ENCODE data around the gene RHOBTB1.
"Not testable (repeated sequence)": the region's sequence is repeated elsewhere in the genome, so short reads cannot be mapped to it uniquely, and the experiment has no call there.

The RHOBTB1 gene

GRCh38 chr10:60906825-60907224 lies 37.2 kb downstream of the RHOBTB1 start:
- not testable (repeated sequence) for H4K91ac ChIP-seq (ENCODE audit: low read depth, low read length); H2BK120ac ChIP-seq (ENCODE audit: insufficient read depth, low read length, poor library complexity); H3K79me2 ChIP-seq (ENCODE audit: control insufficient read depth, insufficient read depth, low read length, poor library complexity); H3K4me1 ChIP-seq (ENCODE audit: control insufficient read depth in 1 of 2, insufficient read depth in 2 of 2, low read length in 2 of 2); H3K9ac ChIP-seq (ENCODE audit: low read length); H3K9me3 ChIP-seq (ENCODE audit: insufficient read depth, low read depth, low read length); H3K23ac ChIP-seq (ENCODE audit: low read length); H4K8ac ChIP-seq (ENCODE audit: low read depth, low read length); H3K4me3 ChIP-seq (ENCODE audit: low read depth, low read length); H3K14ac ChIP-seq (ENCODE audit: low read length); H2AFZ ChIP-seq (ENCODE audit: insufficient read depth, low read length, poor library complexity); H3K4ac ChIP-seq (ENCODE audit: low read depth, low read length); H3K27ac ChIP-seq (ENCODE audit: low read depth, low read length); H2AK5ac ChIP-seq (ENCODE audit: low read length); H3K18ac ChIP-seq (ENCODE audit: low read length); H3K27me3 ChIP-seq (ENCODE audit: insufficient read depth, low read length); H3K4me2 ChIP-seq (ENCODE audit: low read length); H2BK5ac ChIP-seq (ENCODE audit: low read depth, low read length, poor library complexity); H2BK12ac ChIP-seq (ENCODE audit: low read length); DNase-seq; H3K79me1 ChIP-seq (ENCODE audit: low read length); H4K12ac ChIP-seq (ENCODE audit: low read depth, low read length)
- peaks cover 5 to 15% of the 10 kb centered on the region in 2 experiments for H3K36me3 ChIP-seq (ENCODE audit: control insufficient read depth in 1 of 2, insufficient read depth in 2 of 2, low read length in 2 of 2)
- no CpG with 5 or more reads among the region's 6 CpGs for WGBS (ENCODE audit: extremely low coverage, insufficient coverage, insufficient read length)

- no CpG with 5 or more reads among the region's 2 CpGs for WGBS (ENCODE audit: extremely low coverage, insufficient coverage, insufficient read length)
Observed at GRCh38 chr10:60906411-60906810, 37.6 kb downstream of the RHOBTB1 start.

GRCh38 chr10:60905580-60905979 lies 38.4 kb downstream of the RHOBTB1 start:
- H3K23ac ChIP-seq (ENCODE audit: low read length), result no peak overlapping the region
- no peaks in the 10 kb centered on the region for H3K4me1 ChIP-seq (ENCODE audit: control insufficient read depth in 1 of 2, insufficient read depth in 2 of 2, low read length in 2 of 2)
- no peak overlapping the region for H2BK120ac ChIP-seq (ENCODE audit: insufficient read depth, low read length, poor library complexity)
- H4K12ac ChIP-seq (ENCODE audit: low read depth, low read length), result no peak overlapping the region
- H3K79me2 ChIP-seq (ENCODE audit: control insufficient read depth, insufficient read depth, low read length, poor library complexity), result no peaks in the 10 kb centered on the region
- H2BK12ac ChIP-seq (ENCODE audit: low read length), result no peak overlapping the region
- H3K27ac ChIP-seq (ENCODE audit: low read depth, low read length), result no peak overlapping the region
- H3K27me3 ChIP-seq (ENCODE audit: insufficient read depth, low read length), result no peaks in the 10 kb centered on the region
- DNase-seq, result no peak
- peaks cover 3 to 9% of the 10 kb centered on the region in 2 experiments for H3K36me3 ChIP-seq (ENCODE audit: control insufficient read depth in 1 of 2, insufficient read depth in 2 of 2, low read length in 2 of 2)
- H4K8ac ChIP-seq (ENCODE audit: low read depth, low read length), result no peak overlapping the region
- H2BK5ac ChIP-seq (ENCODE audit: low read depth, low read length, poor library complexity), result no peak overlapping the region
- no peak overlapping the region for H3K9ac ChIP-seq (ENCODE audit: low read length)
- H4K91ac ChIP-seq (ENCODE audit: low read depth, low read length), result no peak overlapping the region
- H3K14ac ChIP-seq (ENCODE audit: low read length), result no peak overlapping the region
- WGBS (ENCODE audit: extremely low coverage, insufficient coverage, insufficient read length), result no CpG with 5 or more reads among the region's 4 CpGs
- no peak overlapping the region for H3K4me2 ChIP-seq (ENCODE audit: low read length)
- H3K4me3 ChIP-seq (ENCODE audit: low read depth, low read length), result no peak overlapping the region
- H2AK5ac ChIP-seq (ENCODE audit: low read length), result no peak overlapping the region
- H3K4ac ChIP-seq (ENCODE audit: low read depth, low read length), result no peak overlapping the region
- no peaks in the 10 kb centered on the region for H3K79me1 ChIP-seq (ENCODE audit: low read length)
- no peak overlapping the region for H3K18ac ChIP-seq (ENCODE audit: low read length)
- H3K9me3 ChIP-seq (ENCODE audit: insufficient read depth, low read depth, low read length), result peaks cover 3% of the 10 kb centered on the region
- H2AFZ ChIP-seq (ENCODE audit: insufficient read depth, low read length, poor library complexity), result no peak overlapping the region

More at GRCh38 chr10:60906411-60906810, 37.6 kb downstream of the RHOBTB1 start:
- H3K14ac ChIP-seq (ENCODE audit: low read length), result no peak overlapping the region
- H2AK5ac ChIP-seq (ENCODE audit: low read length), result no peak overlapping the region
- no peaks in the 10 kb centered on the region for H3K27me3 ChIP-seq (ENCODE audit: insufficient read depth, low read length)
- no peak overlapping the region for H3K4me3 ChIP-seq (ENCODE audit: low read depth, low read length)
- H2BK12ac ChIP-seq (ENCODE audit: low read length), result no peak overlapping the region
- DNase-seq, result no peak
- no peak overlapping the region for H3K23ac ChIP-seq (ENCODE audit: low read length)
- no peak overlapping the region for H4K91ac ChIP-seq (ENCODE audit: low read depth, low read length)
- no peak overlapping the region for H3K18ac ChIP-seq (ENCODE audit: low read length)
- H2BK120ac ChIP-seq (ENCODE audit: insufficient read depth, low read length, poor library complexity), result no peak overlapping the region
- H3K4ac ChIP-seq (ENCODE audit: low read depth, low read length), result no peak overlapping the region
- no peak overlapping the region for H3K9ac ChIP-seq (ENCODE audit: low read length)
- peaks cover 5 to 17% of the 10 kb centered on the region in 2 experiments for H3K36me3 ChIP-seq (ENCODE audit: control insufficient read depth in 1 of 2, insufficient read depth in 2 of 2, low read length in 2 of 2)
- H3K4me2 ChIP-seq (ENCODE audit: low read length), result no peak overlapping the region
- no peaks in the 10 kb centered on the region for H3K79me2 ChIP-seq (ENCODE audit: control insufficient read depth, insufficient read depth, low read length, poor library complexity)
- peaks cover 3% of the 10 kb centered on the region for H3K9me3 ChIP-seq (ENCODE audit: insufficient read depth, low read depth, low read length)
- H2AFZ ChIP-seq (ENCODE audit: insufficient read depth, low read length, poor library complexity), result no peak overlapping the region
- no peaks in the 10 kb centered on the region for H3K79me1 ChIP-seq (ENCODE audit: low read length)
- no peak overlapping the region for H2BK5ac ChIP-seq (ENCODE audit: low read depth, low read length, poor library complexity)
- H4K12ac ChIP-seq (ENCODE audit: low read depth, low read length), result no peak overlapping the region
- no peaks in the 10 kb centered on the region for H3K4me1 ChIP-seq (ENCODE audit: control insufficient read depth in 1 of 2, insufficient read depth in 2 of 2, low read length in 2 of 2)
- no peak overlapping the region for H4K8ac ChIP-seq (ENCODE audit: low read depth, low read length)
- H3K27ac ChIP-seq (ENCODE audit: low read depth, low read length), result no peak overlapping the region

GRCh38 chr10:60903096-60903495 lies 40.9 kb downstream of the RHOBTB1 start:
- no peak overlapping the region for H3K4ac ChIP-seq (ENCODE audit: low read depth, low read length)
- H3K23ac ChIP-seq (ENCODE audit: low read length), result no peak overlapping the region
- peak; percentile 38 to 62 for DNase-seq
- no peak overlapping the region for H2BK5ac ChIP-seq (ENCODE audit: low read depth, low read length, poor library complexity)
- H3K27me3 ChIP-seq (ENCODE audit: insufficient read depth, low read length), result no peaks in the 10 kb centered on the region
- no peak overlapping the region for H4K8ac ChIP-seq (ENCODE audit: low read depth, low read length)
- no peak overlapping the region for H4K12ac ChIP-seq (ENCODE audit: low read depth, low read length)
- H3K4me1 ChIP-seq (ENCODE audit: control insufficient read depth in 1 of 2, insufficient read depth in 2 of 2, low read length in 2 of 2), result no peaks in the 10 kb centered on the region
- WGBS (ENCODE audit: extremely low coverage, insufficient coverage, insufficient read length), result no CpG with 5 or more reads among the region's 3 CpGs
- H3K79me2 ChIP-seq (ENCODE audit: control insufficient read depth, insufficient read depth, low read length, poor library complexity), result no peaks in the 10 kb centered on the region
- H2AFZ ChIP-seq (ENCODE audit: insufficient read depth, low read length, poor library complexity), result no peak overlapping the region
- H3K14ac ChIP-seq (ENCODE audit: low read length), result no peak overlapping the region
- no peak overlapping the region for H3K18ac ChIP-seq (ENCODE audit: low read length)
- H3K9me3 ChIP-seq (ENCODE audit: insufficient read depth, low read depth, low read length), result peaks cover 3% of the 10 kb centered on the region
- no peaks in the 10 kb centered on the region for H3K79me1 ChIP-seq (ENCODE audit: low read length)
- no peak overlapping the region for H3K4me3 ChIP-seq (ENCODE audit: low read depth, low read length)
- H4K91ac ChIP-seq (ENCODE audit: low read depth, low read length), result no peak overlapping the region
- no peak overlapping the region for H2AK5ac ChIP-seq (ENCODE audit: low read length)
- no peak overlapping the region for H2BK120ac ChIP-seq (ENCODE audit: insufficient read depth, low read length, poor library complexity)
- peaks cover 3 to 9% of the 10 kb centered on the region in 2 experiments for H3K36me3 ChIP-seq (ENCODE audit: control insufficient read depth in 1 of 2, insufficient read depth in 2 of 2, low read length in 2 of 2)
- no peak overlapping the region for H2BK12ac ChIP-seq (ENCODE audit: low read length)
- H3K27ac ChIP-seq (ENCODE audit: low read depth, low read length), result no peak overlapping the region
- no peak overlapping the region for H3K4me2 ChIP-seq (ENCODE audit: low read length)
- no peak overlapping the region for H3K9ac ChIP-seq (ENCODE audit: low read length)
